Skeletal muscle cell (primary cell): ENCODE results near the gene PTPRN2.
"Not testable (repeated sequence)": the region's sequence is repeated elsewhere in the genome, so short reads cannot be mapped to it uniquely, and the experiment has no call there.

Experiments used
- DNase-seq: peaks from one replicate; pipeline ENCODE4 v3.0.0-alpha.2; 2010; ENCODE audit warnings: low read depth
- H3K4me3 ChIP-seq: 2 replicates; pipeline ENCODE4 v1.5.1; 2011; ENCODE audit warnings: low read depth, mild to moderate bottlenecking, control low read depth, low read length, moderate library complexity

Gene PTPRN2

GRCh38 chr7:158044482-158044823 lies 543.2 kb downstream of the PTPRN2 start:
- no peak overlapping the region for H3K4me3 ChIP-seq
- no peak for DNase-seq

- no peak overlapping the region for H3K4me3 ChIP-seq
- no peak for DNase-seq
Measured at GRCh38 chr7:158043551-158044481, 543.8 kb downstream of the PTPRN2 start.

- DNase-seq = no peak
- no peak overlapping the region for H3K4me3 ChIP-seq
Measured at GRCh38 chr7:158042156-158042880, 545.3 kb downstream of the PTPRN2 start.

GRCh38 chr7:158040199-158040598 lies 547.4 kb downstream of the PTPRN2 start:
- DNase-seq = no peak
- H3K4me3 ChIP-seq = no peak overlapping the region

- DNase-seq = no peak
Measured at GRCh38 chr7:158039270-158039669, 548.4 kb downstream of the PTPRN2 start.

GRCh38 chr7:158037211-158037610 lies 550.4 kb downstream of the PTPRN2 start:
- no peak overlapping the region for H3K4me3 ChIP-seq

More at GRCh38 chr7:158039270-158039669, 548.4 kb downstream of the PTPRN2 start:
- no peak overlapping the region for H3K4me3 ChIP-seq

GRCh38 chr7:158035343-158035742 lies 552.3 kb downstream of the PTPRN2 start:
- no peak overlapping the region for H3K4me3 ChIP-seq
- no peak for DNase-seq

More at GRCh38 chr7:158037211-158037610, 550.4 kb downstream of the PTPRN2 start:
- DNase-seq = no peak

GRCh38 chr7:158034571-158034970 lies 553.1 kb downstream of the PTPRN2 start:
- DNase-seq = no peak
- no peak overlapping the region for H3K4me3 ChIP-seq

GRCh38 chr7:158033925-158034324 lies 553.7 kb downstream of the PTPRN2 start:
- not testable (repeated sequence) for H3K4me3 ChIP-seq, DNase-seq

GRCh38 chr7:158033196-158033595 lies 554.4 kb downstream of the PTPRN2 start:
- no peak overlapping the region for H3K4me3 ChIP-seq
- DNase-seq = no peak

GRCh38 chr7:158032561-158033115 lies 555.0 kb downstream of the PTPRN2 start:
- H3K4me3 ChIP-seq = no peak overlapping the region
- no peak for DNase-seq

- H3K4me3 ChIP-seq = no peak overlapping the region
- DNase-seq = no peak
Measured at GRCh38 chr7:158031867-158032308, 555.7 kb downstream of the PTPRN2 start.

GRCh38 chr7:158030566-158030965 lies 557.1 kb downstream of the PTPRN2 start:
- no peak overlapping the region for H3K4me3 ChIP-seq
- no peak for DNase-seq

GRCh38 chr7:158030071-158030470 lies 557.6 kb downstream of the PTPRN2 start:
- H3K4me3 ChIP-seq = no peak overlapping the region
- DNase-seq = no peak

GRCh38 chr7:158029509-158029908 lies 558.1 kb downstream of the PTPRN2 start:
- no peak overlapping the region for H3K4me3 ChIP-seq
- DNase-seq = no peak

- no peak for DNase-seq
- no peak overlapping the region for H3K4me3 ChIP-seq
Measured at GRCh38 chr7:158028971-158029370, 558.7 kb downstream of the PTPRN2 start.

- no peak overlapping the region for H3K4me3 ChIP-seq
- DNase-seq = no peak
Measured at GRCh38 chr7:158028290-158028941, 559.2 kb downstream of the PTPRN2 start.

- no peak for DNase-seq
- no peak overlapping the region for H3K4me3 ChIP-seq
Measured at GRCh38 chr7:158027646-158028045, 560.0 kb downstream of the PTPRN2 start.

- DNase-seq = no peak
- H3K4me3 ChIP-seq = no peak overlapping the region
Measured at GRCh38 chr7:158026636-158027265, 560.9 kb downstream of the PTPRN2 start.
